ENCODE results near the gene RASGRP3. TPM values are rescaled to one million over a fixed set of nuclear protein-coding genes. Genes with fewer than 3 reads are reported as not detected.

The RASGRP3 gene
- total and polyA plus RNA-seq, 12 donors: 2.5 to 23.8 (median 10.7) TPM

- TF ChIP-seq CTCF (IDR thresholded peaks at IDR 0.05) (no peak), POLR2A (IDR thresholded peaks at IDR 0.05) (no peak)
- H3K9me3 ChIP-seq (replicated peaks in 1 of 3): no peaks in the 10 kb centered on the region
- peaks cover 0 to 26% of the 10 kb centered on the region in 2 donors for H3K36me3 ChIP-seq (replicated peaks in 1 of 2)
- WGBS, 4 donors: 76 to 84% (median 81%) methylated on average over 3 of the region's 3 CpGs
- no peak overlapping the region for H3K27ac ChIP-seq
- no peaks in the 10 kb centered on the region for H3K27me3 ChIP-seq
- H3K4me3 ChIP-seq: no peak overlapping the region
- H3K4me1 ChIP-seq (replicated peaks in 1 of 2): peaks cover 5 to 34% of the 10 kb centered on the region in 2 donors
- intact Hi-C loops (cut with DNase I): no loop called here
- DNase-seq: no peak
These were observed 118.9 kb downstream of the RASGRP3 start for GRCh38 chr2:33595385-33595784.

GRCh38 chr2:33597026-33597425 is 120.6 kb downstream of the RASGRP3 start:
- no peak for TF ChIP-seq POLR2A (IDR thresholded peaks at IDR 0.05)
- TF ChIP-seq CTCF (IDR thresholded peaks at IDR 0.05): no peak
- Histone ChIP-seq H3K27me3 (no peaks in the 10 kb centered on the region), H3K36me3 (replicated peaks in 1 of 2) (peaks cover 0 to 14% of the 10 kb centered on the region in 2 donors), H3K9me3 (replicated peaks in 1 of 3) (no peaks in the 10 kb centered on the region), H3K27ac (no peak overlapping the region), H3K4me3 (no peak overlapping the region), H3K4me1 (replicated peaks in 1 of 2) (peaks cover 5 to 22% of the 10 kb centered on the region in 2 donors)
- 63 to 91% (median 82%) methylated on average over 3 of the region's 3 CpGs for WGBS, 4 donors
- intact Hi-C loops (cut with DNase I): no loop called here
- DNase-seq: no peak

- H3K4me3 ChIP-seq: peak overlapping the region; percentile 30 to 90 (median 54)
- no peaks in the 10 kb centered on the region for H3K27me3 ChIP-seq
- intact Hi-C loops (cut with DNase I): no loop called here
- TF ChIP-seq POLR2A (IDR thresholded peaks at IDR 0.05) (no peak), CTCF (IDR thresholded peaks at IDR 0.05) (no peak)
- DNase-seq: peak; percentile 23 to 72 (median 48)
- peak overlapping the region in 4 of 5 donors; percentile 67 to 90 (median 78) for H3K27ac ChIP-seq
- peaks cover 5 to 22% of the 10 kb centered on the region in 2 donors for H3K4me1 ChIP-seq (replicated peaks in 1 of 2)
- peaks cover 0 to 7% of the 10 kb centered on the region in 2 donors for H3K36me3 ChIP-seq (replicated peaks in 1 of 2)
- no peaks in the 10 kb centered on the region for H3K9me3 ChIP-seq (replicated peaks in 1 of 3)
- 0 to 2% (median 1%) methylated on average over 19 to 23 of the region's 23 CpGs for WGBS, 4 donors
These were observed 122.2 kb downstream of the RASGRP3 start for GRCh38 chr2:33598561-33599174.

- Histone ChIP-seq H3K27ac (peak within 1 kb of the TSS in 4 of 5 donors; percentile 67 to 90 (median 78)), H3K36me3 (replicated peaks in 1 of 2) (peaks cover 0 to 7% of the 10 kb centered on the region in 2 donors), H3K27me3 (no peaks in the 10 kb centered on the region), H3K9me3 (replicated peaks in 1 of 3) (no peaks in the 10 kb centered on the region), H3K4me3 (peak within 1 kb of the TSS; percentile 30 to 90 (median 54)), H3K4me1 (replicated peaks in 1 of 2) (peaks cover 5 to 22% of the 10 kb centered on the region in 2 donors)
- peak in 1 of 2 donors; percentile 71 for TF ChIP-seq POLR2A (IDR thresholded peaks at IDR 0.05)
- TF ChIP-seq CTCF (IDR thresholded peaks at IDR 0.05): peak in 3 of 6 experiments; percentile 13 to 25 (median 18)
- peak; percentile 99 to 100 (median 99) for DNase-seq
- WGBS, 4 donors: 0 to 3% (median 1%) methylated on average over 32 to 56 of the region's 56 CpGs
- intact Hi-C loops (cut with DNase I): no loop called here
These were observed 122.9 kb downstream of the RASGRP3 start, which contains the start of gene FAM98A for GRCh38 chr2:33599175-33599942. TSS of gene FAM98A (minus strand) at chr2:33599299. CDS start at chr2:33599221, 78 bp downstream.

Data from adrenal gland (tissue), 12 donors.